Activated CD4-positive, alpha-beta T cell treated with anti-CD3 and anti-CD28 coated beads for 36 hours (primary cell): ENCODE data around the gene SP1. TPM values are rescaled to one million over a fixed set of nuclear protein-coding genes. Genes with fewer than 3 reads are reported as not detected.
"Not testable (repeated sequence)": the region's sequence is repeated elsewhere in the genome, so short reads cannot be mapped to it uniquely, and the experiment has no call there.

Experiments used
- ATAC-seq: fragments of 200-7000 bp; cut with Tn5 transposase; one replicate; pipeline ENCODE4 v1.10.0; 2021; ENCODE audit warnings: mild to moderate bottlenecking, moderate library complexity
- CTCF ChIA-PET: fragments of 350-600 bp; sonication (Branson Sonifier 250); formaldehyde crosslinking; loops from one replicate; lab custom pipeline; 2021; ENCODE audit warnings: antibody characterized with exemption; lab: Charles Lee
- POLR2A ChIA-PET: fragments of 350-600 bp; sonication (Branson Sonifier 250); formaldehyde crosslinking; loops from one replicate; lab custom pipeline; 2021; ENCODE audit warnings: antibody characterized with exemption, inconsistent platforms; lab: Charles Lee
- DNase-seq: peaks from one replicate; pipeline ENCODE4 v3.0.0-alpha.2; 2020
- H3K27ac Mint-ChIP-seq: one replicate; pipeline ENCODE4 v1.8.0; 2021; ENCODE audit warnings: mixed read lengths
- H3K27me3 Mint-ChIP-seq: one replicate; pipeline ENCODE4 v1.8.0; 2021; ENCODE audit warnings: mixed read lengths
- H3K36me3 Mint-ChIP-seq: one replicate; pipeline ENCODE4 v1.8.0; 2021; ENCODE audit warnings: low read depth, mixed read lengths
- H3K4me1 Mint-ChIP-seq: one replicate; pipeline ENCODE4 v1.8.0; 2021; ENCODE audit warnings: mixed read lengths
- H3K4me3 Mint-ChIP-seq: one replicate; pipeline ENCODE4 v1.8.0; 2021; ENCODE audit warnings: mild to moderate bottlenecking, moderate library complexity, mixed read lengths
- H3K9me3 Mint-ChIP-seq: one replicate; pipeline ENCODE4 v1.8.0; 2021; ENCODE audit warnings: low read depth, mixed read lengths
- intact Hi-C, 2 experiments: fragments of 100-400 bp; cut with DNase I in 1 of 2; cut with micrococcal nuclease in 1 of 2; formaldehyde crosslinking; loops; one replicate each; pipeline versions ENCODE4 v1.14.2 to v1.15.1; 2022 to 2024; cut with DNase I, micrococcal nuclease
- total RNA-seq, 2 experiments: library from RNA; stranded (reverse); gene quantifications; one replicate each; pipeline ENCODE4 v1.2.3, GENCODE V29; 2021

The SP1 gene
- total RNA-seq, 2 experiments from 2014 or later: 76.8 to 93.5 TPM

DNA sequence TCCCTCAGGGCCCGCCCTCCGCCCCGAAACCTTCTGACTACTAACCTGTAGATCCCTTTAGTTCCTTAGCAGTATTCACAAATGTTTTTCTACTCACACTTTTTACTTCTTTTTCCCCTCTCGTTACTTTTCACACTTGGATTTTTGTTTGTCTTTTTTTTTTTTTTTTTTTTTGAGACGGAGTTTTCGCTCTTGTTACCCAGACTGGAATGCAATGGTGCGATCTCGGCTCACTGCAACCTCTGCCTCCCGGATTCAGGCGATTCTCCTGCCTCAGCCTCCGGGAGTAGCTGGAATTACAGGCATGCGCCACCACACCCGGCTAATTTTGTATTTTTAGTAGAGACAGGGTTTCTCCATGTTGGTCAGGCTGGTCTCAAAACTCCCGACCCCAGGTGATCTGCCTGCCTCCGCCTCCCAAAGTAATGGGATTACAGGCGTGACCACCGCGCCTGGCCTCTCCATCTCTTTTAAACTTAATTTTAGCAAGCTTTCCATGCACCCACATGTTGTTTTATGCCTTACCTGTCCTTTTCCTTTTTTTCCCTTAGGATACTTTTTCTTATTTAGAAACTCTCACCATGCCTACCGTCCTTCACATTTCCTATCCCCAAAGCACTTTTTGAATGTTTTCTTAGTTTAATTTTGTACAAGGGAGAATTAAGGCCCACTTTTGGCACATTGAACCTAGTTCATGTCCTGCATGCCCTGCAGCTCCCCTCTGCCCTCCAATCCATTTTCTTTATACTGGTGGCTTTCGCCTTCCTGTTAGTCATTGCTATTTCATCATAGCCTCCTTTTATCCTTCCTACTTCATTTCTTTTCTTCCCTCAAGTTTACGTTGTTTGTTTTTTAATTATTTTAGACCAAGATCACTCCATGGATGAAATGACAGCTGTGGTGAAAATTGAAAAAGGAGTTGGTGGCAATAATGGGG, 1.1 kb downstream of the SP1 start:
- Mint-ChIP-seq H3K9me3 (no peaks in the 10 kb centered on the region), H3K27ac (peak overlapping the region; percentile 99), H3K4me1 (peaks cover 44% of the 10 kb centered on the region), H3K4me3 (peak overlapping the region; percentile 94), H3K36me3 (peaks cover 40% of the 10 kb centered on the region), H3K27me3 (no peaks in the 10 kb centered on the region)
- DNase-seq (no peak), ATAC-seq (no peak)
- ChIA-PET CTCF (interaction anchor here (1.0 to 4.4 kb wide), 8 partner anchors 13 to 60 kb away, joined by 3 to 26 read pairs (median 6); partner anchors contain the start of gene AAAS), POLR2A (interaction anchor here (1.3 kb wide), 1 partner anchor 120 kb away, joined by 9 read pairs; the partner anchor contains the start of gene TARBP2)
- intact Hi-C loops: loop anchor here (1.0 to 2.0 kb wide), 15 partner anchors 29 to 899 kb away; partner anchors contain the start of genes AAAS (in 1 of the 2), ATF7 (in 1 of the 2), ATP5MC2 (in 1 of the 2) and CBX5 (in 1 of the 2)

DNA sequence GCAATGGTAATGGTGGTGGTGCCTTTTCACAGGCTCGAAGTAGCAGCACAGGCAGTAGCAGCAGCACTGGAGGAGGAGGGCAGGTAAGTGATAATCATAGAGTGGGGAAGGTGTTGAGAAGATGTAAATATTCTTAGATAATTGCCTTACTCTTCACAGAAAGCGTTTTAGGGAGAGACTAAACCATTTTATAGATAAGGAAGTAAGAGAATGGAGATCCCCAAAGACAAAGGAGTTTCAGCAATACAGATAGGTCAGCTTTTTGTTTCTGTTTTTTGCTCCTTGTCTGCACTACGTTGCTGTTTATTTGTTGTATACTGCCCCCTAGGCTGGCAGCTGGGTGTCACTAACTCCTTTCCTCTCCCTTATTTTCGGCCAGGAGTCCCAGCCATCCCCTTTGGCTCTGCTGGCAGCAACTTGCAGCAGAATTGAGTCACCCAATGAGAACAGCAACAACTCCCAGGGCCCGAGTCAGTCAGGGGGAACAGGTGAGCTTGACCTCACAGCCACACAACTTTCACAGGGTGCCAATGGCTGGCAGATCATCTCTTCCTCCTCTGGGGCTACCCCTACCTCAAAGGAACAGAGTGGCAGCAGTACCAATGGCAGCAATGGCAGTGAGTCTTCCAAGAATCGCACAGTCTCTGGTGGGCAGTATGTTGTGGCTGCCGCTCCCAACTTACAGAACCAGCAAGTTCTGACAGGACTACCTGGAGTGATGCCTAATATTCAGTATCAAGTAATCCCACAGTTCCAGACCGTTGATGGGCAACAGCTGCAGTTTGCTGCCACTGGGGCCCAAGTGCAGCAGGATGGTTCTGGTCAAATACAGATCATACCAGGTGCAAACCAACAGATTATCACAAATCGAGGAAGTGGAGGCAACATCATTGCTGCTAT, 2.0 kb downstream of the SP1 start:
- Mint-ChIP-seq H3K36me3 (peaks cover 45% of the 10 kb centered on the region), H3K9me3 (no peaks in the 10 kb centered on the region), H3K4me1 (peaks cover 50% of the 10 kb centered on the region), H3K27ac (peak overlapping the region; percentile 99), H3K4me3 (peak overlapping the region; percentile 94), H3K27me3 (no peaks in the 10 kb centered on the region)
- DNase-seq (peak; percentile 69), ATAC-seq (no peak)
- CTCF ChIA-PET: interaction anchor here (0.7 to 4.4 kb wide), 12 partner anchors 10 to 129 kb away, joined by 3 to 26 read pairs (median 4); partner anchors contain the start of genes AAAS and TARBP2
- intact Hi-C loops: loop anchor here in 1 of 2 experiments (1.0 to 2.0 kb wide), 2 partner anchors 30 to 39 kb away; no protein-coding TSS in a partner anchor
- POLR2A ChIA-PET: interaction anchor here (1.3 kb wide), 1 partner anchor 119 kb away, joined by 9 read pairs; the partner anchor contains the start of gene TARBP2

DNA sequence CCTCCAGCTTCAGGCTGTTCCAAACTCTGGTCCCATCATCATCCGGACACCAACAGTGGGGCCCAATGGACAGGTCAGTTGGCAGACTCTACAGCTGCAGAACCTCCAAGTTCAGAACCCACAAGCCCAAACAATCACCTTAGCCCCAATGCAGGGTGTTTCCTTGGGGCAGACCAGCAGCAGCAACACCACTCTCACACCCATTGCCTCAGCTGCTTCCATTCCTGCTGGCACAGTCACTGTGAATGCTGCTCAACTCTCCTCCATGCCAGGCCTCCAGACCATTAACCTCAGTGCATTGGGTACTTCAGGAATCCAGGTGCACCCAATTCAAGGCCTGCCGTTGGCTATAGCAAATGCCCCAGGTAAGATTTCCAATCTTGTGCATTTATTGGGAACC, 3.3 kb downstream of the SP1 start:
- H3K4me3 Mint-ChIP-seq: peak overlapping the region; percentile 57
- ChIA-PET CTCF (interaction anchor here (1.0 to 3.3 kb wide), 9 partner anchors 9 to 118 kb away, joined by 3 to 15 read pairs (median 5); partner anchors contain the start of genes AAAS and TARBP2), POLR2A (interaction anchor here (0.7 kb wide), 1 partner anchor 914 kb away, joined by 3 read pairs; no protein-coding TSS in a partner anchor)
- H3K9me3 Mint-ChIP-seq: no peaks in the 10 kb centered on the region
- DNase-seq (no peak), ATAC-seq (no peak)
- H3K4me1 Mint-ChIP-seq: peaks cover 59% of the 10 kb centered on the region
- intact Hi-C loops: no loop called here
- H3K27me3 Mint-ChIP-seq: no peaks in the 10 kb centered on the region
- peaks cover 54% of the 10 kb centered on the region for H3K36me3 Mint-ChIP-seq
- H3K27ac Mint-ChIP-seq: peak overlapping the region; percentile 99

DNA sequence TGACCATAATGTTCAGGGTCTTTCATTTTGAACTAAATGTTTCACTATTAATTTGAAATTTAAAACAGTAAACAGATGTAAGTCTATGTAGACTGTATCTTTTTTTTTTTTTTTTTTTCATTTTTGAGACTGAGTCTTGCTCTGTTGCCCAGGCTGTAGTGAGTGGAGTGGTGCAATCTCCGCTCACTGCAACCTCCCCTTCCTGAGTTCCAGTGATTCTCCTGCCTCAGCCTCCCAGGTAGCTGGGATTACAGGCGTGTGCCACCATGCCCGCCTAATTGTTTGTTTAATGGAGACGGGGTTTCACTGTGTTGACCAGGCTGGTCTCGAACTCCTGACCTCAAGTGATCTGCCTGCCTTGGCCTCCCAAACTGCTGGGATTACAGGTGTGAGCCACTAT, 6.4 kb downstream of the SP1 start:
- ChIA-PET POLR2A (interaction anchor here (0.7 to 0.9 kb wide), 2 partner anchors 65 to 92 kb away, joined by 4 to 6 read pairs; partner anchors contain the start of gene AAAS), CTCF (interaction anchor here (0.6 to 2.2 kb wide), 6 partner anchors 9 to 227 kb away, joined by 3 to 8 read pairs (median 4); partner anchors contain the start of gene AAAS)
- H3K9me3 Mint-ChIP-seq, DNase-seq, intact Hi-C loops, H3K27me3 Mint-ChIP-seq, ATAC-seq: not testable (repeated sequence)
- Mint-ChIP-seq H3K4me3 (peak overlapping the region; percentile 10), H3K27ac (peak overlapping the region; percentile 27), H3K4me1 (peaks cover 80% of the 10 kb centered on the region), H3K36me3 (peaks cover 60% of the 10 kb centered on the region)

DNA sequence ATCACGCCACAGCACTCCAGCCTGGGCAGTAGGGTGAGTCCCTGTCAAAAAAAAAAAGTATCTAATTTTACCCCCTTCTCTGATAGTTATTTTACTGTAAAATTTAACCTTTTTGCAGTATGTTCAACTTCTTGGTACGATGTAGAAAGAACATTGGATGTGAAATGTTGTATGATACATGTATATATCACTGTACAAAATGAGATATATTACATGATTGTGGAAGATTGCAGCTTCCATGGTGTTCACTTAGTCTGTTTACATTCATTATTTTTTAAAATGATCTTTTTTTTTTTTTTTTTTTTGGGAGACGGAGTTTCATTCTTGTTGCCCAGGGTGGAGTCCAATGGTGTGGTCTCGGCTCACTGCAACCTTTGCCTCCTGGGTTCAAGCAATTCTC, 9.0 kb downstream of the SP1 start:
- DNase-seq: no peak
- ATAC-seq: no peak
- Mint-ChIP-seq H3K36me3 (peaks cover 38% of the 10 kb centered on the region), H3K4me1 (peaks cover 60% of the 10 kb centered on the region), H3K4me3 (no peak overlapping the region), H3K9me3 (no peaks in the 10 kb centered on the region), H3K27me3 (no peaks in the 10 kb centered on the region), H3K27ac (no peak overlapping the region)
- ChIA-PET CTCF (interaction anchor here (0.8 to 3.2 kb wide), 5 partner anchors 33 to 169 kb away, joined by 3 to 11 read pairs (median 3); no protein-coding TSS in a partner anchor), POLR2A (no interaction called here)
- intact Hi-C loops: no loop called here

DNA sequence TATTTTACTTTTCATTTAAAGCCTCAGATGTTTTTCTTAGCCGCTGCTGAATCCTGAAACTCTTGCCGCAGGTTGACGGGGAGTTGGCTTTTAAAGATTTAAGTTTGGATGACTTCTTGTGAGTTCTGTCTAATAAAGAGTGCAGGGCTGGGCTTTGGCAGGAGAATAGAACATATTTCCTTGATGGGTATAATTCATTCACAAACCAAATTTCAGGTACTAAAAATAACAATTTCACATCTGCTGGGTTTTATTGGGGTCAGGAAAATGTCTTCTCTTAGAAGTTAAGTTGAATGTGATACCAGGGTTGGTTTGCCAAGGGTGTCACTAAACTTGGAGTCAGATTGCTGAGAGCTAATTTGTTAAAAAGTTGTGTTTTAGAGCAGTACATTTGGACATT, 9.7 kb downstream of the SP1 start:
- H3K27ac Mint-ChIP-seq: peak overlapping the region; percentile 44
- H3K4me1 Mint-ChIP-seq: peaks cover 54% of the 10 kb centered on the region
- H3K4me3 Mint-ChIP-seq: no peak overlapping the region
- CTCF ChIA-PET: interaction anchor here (0.6 to 3.2 kb wide), 3 partner anchors 32 to 63 kb away, joined by 3 to 11 read pairs (median 5); no protein-coding TSS in a partner anchor
- no peaks in the 10 kb centered on the region for H3K9me3 Mint-ChIP-seq
- intact Hi-C loops: no loop called here
- ATAC-seq: no peak
- no peak for DNase-seq
- POLR2A ChIA-PET: no interaction called here
- H3K36me3 Mint-ChIP-seq: peaks cover 32% of the 10 kb centered on the region
- no peaks in the 10 kb centered on the region for H3K27me3 Mint-ChIP-seq

DNA sequence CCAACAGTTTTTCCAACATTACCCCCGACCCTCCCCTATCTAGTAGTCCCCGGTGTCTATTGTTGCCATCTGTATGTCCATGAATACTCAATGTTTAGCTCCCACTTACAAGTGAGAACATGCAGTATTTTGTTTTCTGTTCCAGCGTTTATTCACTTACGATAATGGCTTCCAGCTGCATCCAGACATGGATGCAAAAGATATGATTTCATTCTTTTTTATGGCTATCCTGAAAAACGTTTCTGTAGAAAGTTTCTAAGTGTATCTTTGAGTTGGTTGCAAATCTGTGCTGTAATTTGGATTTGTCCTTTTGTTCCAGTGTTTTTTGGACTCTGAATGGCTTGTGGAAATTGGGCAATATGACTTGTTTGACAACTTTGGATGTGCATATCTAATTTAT, 11.7 kb downstream of the SP1 start:
- intact Hi-C loops: no loop called here
- Mint-ChIP-seq H3K36me3 (peaks cover 26% of the 10 kb centered on the region), H3K4me1 (peaks cover 48% of the 10 kb centered on the region), H3K27me3 (no peaks in the 10 kb centered on the region), H3K9me3 (no peaks in the 10 kb centered on the region), H3K27ac (no peak overlapping the region), H3K4me3 (no peak overlapping the region)
- ChIA-PET CTCF (interaction anchor here (0.6 kb wide), 1 partner anchor 9 kb away, joined by 3 read pairs; no protein-coding TSS in a partner anchor), POLR2A (interaction anchor here (0.6 kb wide), 1 partner anchor 23 kb away, joined by 3 read pairs; no protein-coding TSS in a partner anchor)
- DNase-seq (no peak), ATAC-seq (no peak)

DNA sequence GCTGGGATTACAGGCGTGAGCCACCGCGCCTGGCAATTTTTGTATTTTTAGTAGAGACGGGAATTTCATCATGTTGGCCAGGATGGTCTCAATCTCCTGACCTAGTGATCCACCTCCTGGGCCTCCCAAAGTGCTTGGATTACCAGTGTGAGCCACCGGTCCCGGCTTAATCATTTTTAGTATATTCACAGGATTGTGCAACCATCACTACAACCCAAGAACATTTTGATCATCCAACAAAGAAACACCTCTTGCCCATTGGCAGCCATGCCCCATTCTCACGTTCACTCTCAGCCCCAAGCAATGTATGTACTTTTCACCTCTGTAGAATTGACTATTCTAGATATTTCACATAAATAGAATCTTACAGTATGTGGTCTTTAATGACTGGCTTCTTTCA, 19.9 kb downstream of the SP1 start:
- no peaks in the 10 kb centered on the region for H3K9me3 Mint-ChIP-seq
- H3K27me3 Mint-ChIP-seq: no peaks in the 10 kb centered on the region
- intact Hi-C loops: no loop called here
- no peak overlapping the region for H3K27ac Mint-ChIP-seq
- peaks cover 16% of the 10 kb centered on the region for H3K36me3 Mint-ChIP-seq
- ATAC-seq: no peak
- ChIA-PET CTCF (no interaction called here), POLR2A (no interaction called here)
- H3K4me3 Mint-ChIP-seq: no peak overlapping the region
- H3K4me1 Mint-ChIP-seq: peaks cover 10% of the 10 kb centered on the region
- no peak for DNase-seq

DNA sequence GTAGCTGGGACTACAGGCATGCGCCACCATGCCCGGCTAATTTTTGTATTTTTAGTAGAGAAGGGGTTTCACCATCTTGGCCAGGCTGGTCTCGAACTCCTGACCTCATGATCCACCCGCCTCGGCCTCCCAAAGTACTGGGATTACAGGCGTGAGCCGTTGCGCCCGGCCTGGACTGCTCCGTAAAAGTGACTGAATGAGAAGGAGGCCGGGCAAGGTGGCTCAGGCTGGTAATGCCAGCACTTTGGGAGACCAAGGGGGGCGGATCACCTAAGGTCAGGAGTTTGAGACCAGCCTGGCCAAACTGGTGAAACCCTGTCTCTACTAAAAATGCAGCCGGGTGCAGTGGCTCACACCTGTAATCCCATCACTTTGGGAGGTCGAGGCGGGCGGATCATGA, 22.4 kb downstream of the SP1 start:
- H3K27ac Mint-ChIP-seq, ATAC-seq, intact Hi-C loops, H3K4me3 Mint-ChIP-seq, DNase-seq, H3K4me1 Mint-ChIP-seq, POLR2A ChIA-PET, H3K9me3 Mint-ChIP-seq, H3K27me3 Mint-ChIP-seq: not testable (repeated sequence)
- CTCF ChIA-PET: interaction anchor here (1.1 to 1.9 kb wide), 3 partner anchors 19 to 57 kb away, joined by 3 to 6 read pairs (median 5); no protein-coding TSS in a partner anchor
- H3K36me3 Mint-ChIP-seq: peaks cover 20% of the 10 kb centered on the region

DNA sequence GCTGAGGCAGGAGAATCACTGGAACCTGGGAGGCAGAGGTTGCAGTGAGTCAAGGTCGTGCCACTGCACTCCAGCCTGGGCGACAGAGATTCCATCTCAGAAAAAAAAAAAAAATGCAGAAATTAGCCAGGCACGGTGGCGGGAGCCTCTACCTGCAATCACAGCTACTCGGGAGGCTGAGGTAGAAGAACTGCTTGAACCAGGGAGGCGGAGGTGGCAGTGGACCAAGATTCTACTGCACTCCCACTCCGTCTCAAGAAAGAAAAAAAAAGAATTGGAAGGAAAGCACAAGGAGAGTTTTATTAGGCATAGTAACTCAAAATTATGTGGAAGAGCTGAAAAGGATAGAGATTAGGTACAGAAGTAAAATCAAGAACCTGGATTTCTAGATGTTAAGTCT, 22.9 kb downstream of the SP1 start:
- no peaks in the 10 kb centered on the region for H3K9me3 Mint-ChIP-seq
- no peaks in the 10 kb centered on the region for H3K27me3 Mint-ChIP-seq
- no peak overlapping the region for H3K27ac Mint-ChIP-seq
- H3K4me1 Mint-ChIP-seq: peaks cover 3% of the 10 kb centered on the region
- peaks cover 20% of the 10 kb centered on the region for H3K36me3 Mint-ChIP-seq
- DNase-seq (no peak), ATAC-seq (no peak)
- intact Hi-C loops: no loop called here
- no peak overlapping the region for H3K4me3 Mint-ChIP-seq
- CTCF ChIA-PET: interaction anchor here (0.7 to 1.2 kb wide), 2 partner anchors 8 to 15 kb away, joined by 3 read pairs; no protein-coding TSS in a partner anchor
- POLR2A ChIA-PET: no interaction called here
